H54 (cell line): Measurements from ENCODE around the gene B3GALNT2.

Experiments used
- DNase-seq: peaks from one replicate; pipeline ENCODE4 v3.0.0; 2011; ENCODE audit warnings: low spot score, mixed read lengths; ENCODE audit not compliant: insufficient read length
- FAIRE-seq: peaks from 3 replicates; lab custom pipeline; 2011; peaks lifted over from hg19 to GRCh38; lab: Jason Lieb, UNC
- POLR2A ChIP-seq: IDR thresholded peaks from 2 replicates; pipeline ENCODE4 v1.6.1; 2011; ENCODE audit warnings: low read depth, mild to moderate bottlenecking, low read length

The B3GALNT2 gene

DNA sequence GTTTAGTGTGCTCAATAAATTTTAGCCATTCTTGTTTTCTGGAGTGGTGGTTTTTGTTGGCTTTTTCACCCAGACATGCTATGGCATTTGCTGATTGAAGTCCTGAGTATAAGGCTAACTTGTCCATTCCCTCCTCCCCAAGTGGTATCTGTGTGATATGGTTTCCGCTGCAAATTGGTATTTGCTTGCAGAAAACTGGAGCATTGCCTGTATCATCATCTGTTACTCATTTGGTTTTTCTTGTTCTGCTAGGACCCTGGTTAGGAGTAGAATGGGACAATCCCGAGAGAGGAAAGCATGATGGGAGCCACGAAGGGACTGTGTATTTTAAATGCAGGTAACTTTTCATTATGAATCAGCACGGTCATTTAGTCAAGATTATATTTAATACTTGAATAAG is 103.0 kb downstream of the B3GALNT2 start:
- FAIRE-seq, result no peak
- no peak for TF ChIP-seq POLR2A

More for the DNA sequence above, 103.0 kb downstream of the B3GALNT2 start:
- DNase-seq, result no peak
